Upper lobe of left lung (tissue), 4 donors: ENCODE data around the gene BEND2.
"Not testable (repeated sequence)": the region's sequence is repeated elsewhere in the genome, so short reads cannot be mapped to it uniquely, and the experiment has no call there.

Experiments
- CTCF ChIP-seq, 6 experiments: fragments of 450-650 bp in 4 of 6; fragments of 200-600 bp in 2 of 6; sonication (generic) in 2 of 6; IDR thresholded peaks; one replicate each; pipeline ENCODE4 v1.5.1; 2016 to 2019; ENCODE audit warnings: antibody characterized with exemption in 6 of 6
- EP300 ChIP-seq, 4 donors: sonication (generic); formaldehyde crosslinking; IDR thresholded peaks; one replicate each; pipeline ENCODE4 v1.5.1; 2017; ENCODE audit warnings: antibody characterized with exemption in 4 of 4, control low read depth in 2 of 4
- POLR2A ChIP-seq, 4 donors: fragments of 450-650 bp; IDR thresholded peaks; one replicate each; pipeline ENCODE4 v1.5.1; 2016 to 2017; ENCODE audit warnings: antibody characterized with exemption in 4 of 4, mild to moderate bottlenecking in 2 of 4

- not testable (repeated sequence) for TF ChIP-seq CTCF, POLR2A, EP300 (IDR thresholded peaks at IDR 0.05)
Measured at GRCh38 chrX:18229646-18230045, 9.0 kb upstream of the BEND2 start.
